NCI-H2196 treated with DMSO at 0.1 percent for 48 hours (cell line): ENCODE results near the gene SLC35E2B.
A peak's percentile ranks its signal among the peaks of the same experiment; 100 is the strongest.

Experiments
- DNase-seq: peaks from one replicate; lab custom pipeline; 2025; ENCODE audit not compliant: unreplicated experiment; lab: John Stamatoyannopoulos, UW

The SLC35E2B gene

DNA sequence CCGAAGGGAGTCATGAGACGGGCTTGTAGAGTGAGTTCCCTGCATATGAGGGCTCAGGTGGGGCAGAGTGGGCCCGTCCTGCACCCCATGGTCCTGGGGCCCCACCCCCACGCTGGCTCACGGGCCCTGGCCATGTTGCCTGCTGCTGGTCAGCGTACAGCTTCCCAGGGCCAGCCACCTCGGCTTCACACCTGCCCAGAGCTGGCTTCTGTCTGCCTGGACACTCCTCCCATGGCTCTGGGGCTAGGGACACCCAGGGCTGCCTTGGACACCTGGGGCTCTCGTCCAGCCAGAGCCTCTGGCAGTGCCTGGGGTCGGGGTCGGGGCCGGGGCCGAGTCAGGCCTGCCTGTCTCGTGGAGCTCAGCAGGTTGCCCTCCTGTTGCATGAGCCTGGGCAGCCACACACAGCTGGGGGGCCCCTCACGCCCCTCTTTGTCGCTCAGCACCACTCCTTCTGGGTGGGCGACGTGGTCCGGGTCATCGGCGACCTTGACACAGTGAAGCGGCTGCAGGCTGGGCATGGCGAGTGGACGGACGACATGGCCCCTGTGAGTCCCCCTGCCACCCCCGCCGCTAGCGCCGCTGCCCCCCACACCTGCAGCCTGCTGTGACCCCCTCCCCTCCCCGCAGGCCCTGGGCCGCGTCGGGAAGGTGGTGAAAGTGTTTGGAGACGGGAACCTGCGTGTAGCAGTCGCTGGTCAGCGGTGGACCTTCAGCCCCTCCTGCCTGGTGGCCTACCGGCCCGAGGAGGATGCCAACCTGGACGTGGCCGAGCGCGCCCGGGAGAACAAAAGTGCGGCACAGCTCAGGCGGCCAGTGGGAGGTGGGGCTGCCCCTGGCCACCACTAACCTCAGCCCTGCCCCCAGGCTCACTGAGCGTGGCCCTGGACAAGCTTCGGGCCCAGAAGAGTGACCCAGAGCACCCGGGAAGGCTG is 66.1 kb downstream of the SLC35E2B start:
- DNase-seq: no peak

- DNase-seq: no peak
Observed at GRCh38 chr1:1625824-1626206, 66.8 kb downstream of the SLC35E2B start.

DNA sequence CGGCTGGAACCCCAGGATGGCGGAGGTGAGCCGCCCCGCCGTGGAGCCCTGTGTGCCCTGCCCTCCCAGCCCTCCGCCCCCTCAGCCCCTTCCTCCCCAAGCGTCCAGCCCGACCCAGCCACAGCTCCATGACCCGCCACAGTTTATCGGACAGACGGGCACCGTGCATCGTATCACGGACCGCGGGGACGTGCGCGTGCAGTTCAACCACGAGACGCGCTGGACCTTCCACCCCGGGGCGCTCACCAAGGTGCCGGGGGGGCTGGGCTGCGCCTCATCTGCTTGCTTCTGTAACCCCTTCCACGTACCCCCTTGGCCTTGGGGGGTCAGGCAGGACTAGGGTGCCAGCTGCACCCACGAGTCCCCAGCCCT is 67.2 kb downstream of the SLC35E2B start:
- no peak for DNase-seq

GRCh38 chr1:1624443-1625403 is 67.9 kb downstream of the SLC35E2B start:
- no peak for DNase-seq

DNA sequence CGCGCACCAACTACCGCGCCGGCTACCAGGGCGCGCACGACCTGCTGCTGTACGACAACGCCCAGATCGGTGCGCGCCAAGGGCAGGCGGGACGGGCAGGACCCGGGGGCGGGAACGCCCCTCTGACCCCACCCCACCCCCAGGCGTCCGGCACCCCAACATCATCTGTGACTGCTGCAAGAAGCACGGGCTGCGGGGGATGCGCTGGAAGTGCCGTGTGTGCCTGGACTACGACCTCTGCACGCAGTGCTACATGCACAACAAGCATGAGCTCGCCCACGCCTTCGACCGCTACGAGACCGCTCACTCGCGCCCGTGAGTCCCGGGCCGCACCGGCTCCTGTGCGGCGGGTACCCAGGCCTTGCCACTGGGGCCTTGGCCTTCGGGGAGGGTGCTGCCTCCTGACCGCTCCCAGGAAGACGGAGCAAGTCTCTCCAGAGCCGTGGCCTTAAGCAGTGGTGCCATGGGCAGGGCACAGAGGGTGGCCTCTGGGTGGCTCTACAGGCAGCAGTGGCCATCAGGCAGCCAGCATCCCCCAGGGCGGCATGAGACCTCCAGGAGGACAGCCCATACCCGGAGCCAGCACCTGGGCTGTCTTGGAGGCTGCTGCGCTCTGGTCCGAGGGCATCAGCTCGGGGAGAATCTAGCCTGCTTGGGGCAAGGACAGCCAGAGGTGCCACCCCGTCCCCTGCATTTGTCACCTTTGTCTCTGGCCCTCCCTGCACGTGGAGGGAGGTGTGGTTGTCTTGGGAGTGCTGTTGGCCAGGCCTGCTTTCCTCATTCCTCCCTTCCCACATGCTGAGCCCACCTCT is 68.8 kb downstream of the SLC35E2B start:
- DNase-seq: no peak

DNA sequence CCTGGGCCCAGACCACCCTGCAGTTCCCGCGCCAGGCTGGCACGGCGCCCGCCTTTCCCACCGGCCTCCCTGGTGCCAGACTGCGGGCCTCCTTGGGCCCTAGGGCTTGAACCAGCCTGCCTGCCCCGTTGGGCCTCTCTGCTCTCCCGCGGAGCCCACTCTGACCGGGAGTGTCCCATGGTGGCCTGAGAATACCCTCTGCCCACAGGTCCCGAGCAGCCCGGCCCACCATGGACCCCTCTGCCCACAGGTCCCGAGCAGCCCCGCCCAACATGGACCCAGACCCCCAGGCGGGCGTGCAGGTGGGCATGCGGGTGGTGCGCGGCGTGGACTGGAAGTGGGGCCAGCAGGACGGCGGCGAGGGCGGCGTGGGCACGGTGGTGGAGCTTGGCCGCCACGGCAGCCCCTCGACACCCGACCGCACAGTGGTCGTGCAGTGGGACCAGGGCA is 69.4 kb downstream of the SLC35E2B start:
- no peak for DNase-seq

- no peak for DNase-seq
Observed at GRCh38 chr1:1622788-1623094, 69.9 kb downstream of the SLC35E2B start.

GRCh38 chr1:1622010-1622787 is 70.4 kb downstream of the SLC35E2B start:
- DNase-seq: no peak

GRCh38 chr1:1621173-1622009 is 71.2 kb downstream of the SLC35E2B start:
- no peak for DNase-seq

- DNase-seq: no peak
Observed at GRCh38 chr1:1620433-1621139, 72.0 kb downstream of the SLC35E2B start.

- no peak for DNase-seq
Observed at GRCh38 chr1:1619917-1620361, 72.7 kb downstream of the SLC35E2B start.

- no peak for DNase-seq
Observed at GRCh38 chr1:1618396-1619068, 74.1 kb downstream of the SLC35E2B start.

- no peak for DNase-seq
Observed at GRCh38 chr1:1617925-1618324, 74.7 kb downstream of the SLC35E2B start.

DNA sequence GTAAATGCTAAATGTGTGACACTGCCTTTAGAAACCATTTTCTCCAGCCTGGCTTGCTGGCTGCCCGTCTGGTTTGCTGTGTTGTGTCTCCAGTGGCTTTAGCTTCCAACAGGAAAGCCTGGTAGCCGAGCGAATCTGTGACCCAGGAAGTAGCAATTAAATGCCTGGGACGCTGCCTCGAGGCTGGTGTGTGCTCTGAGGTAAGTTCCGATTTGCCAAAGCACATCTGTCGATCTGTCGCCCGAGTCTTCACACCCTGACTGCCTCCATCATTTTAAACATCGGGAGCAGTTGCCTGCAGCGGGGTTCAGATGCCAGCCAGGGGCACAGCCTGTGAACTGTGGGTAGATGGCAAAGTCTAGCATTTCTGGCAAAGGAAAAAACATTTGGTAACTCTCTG is 75.1 kb downstream of the SLC35E2B start:
- no peak for DNase-seq

DNA sequence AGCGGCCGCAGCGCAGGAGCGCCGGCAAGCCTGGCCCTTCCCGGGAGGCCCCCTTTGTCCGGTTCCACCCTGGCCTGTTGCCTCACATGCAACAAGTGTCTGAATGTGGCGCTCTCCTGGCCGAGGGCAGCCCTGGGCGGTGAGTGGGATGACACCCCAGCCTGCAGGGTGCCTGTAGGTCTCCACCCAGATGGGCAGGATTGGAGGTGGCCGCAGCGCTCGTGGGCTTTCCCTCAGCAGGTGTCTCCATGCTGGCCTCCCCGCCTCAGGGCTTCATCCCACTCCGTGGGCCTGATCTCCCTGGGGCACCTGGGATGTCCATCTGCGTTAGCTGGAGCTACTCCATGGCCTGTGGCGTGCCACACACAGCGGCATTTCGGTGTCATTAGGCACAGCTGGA is 75.8 kb downstream of the SLC35E2B start:
- DNase-seq: no peak

DNA sequence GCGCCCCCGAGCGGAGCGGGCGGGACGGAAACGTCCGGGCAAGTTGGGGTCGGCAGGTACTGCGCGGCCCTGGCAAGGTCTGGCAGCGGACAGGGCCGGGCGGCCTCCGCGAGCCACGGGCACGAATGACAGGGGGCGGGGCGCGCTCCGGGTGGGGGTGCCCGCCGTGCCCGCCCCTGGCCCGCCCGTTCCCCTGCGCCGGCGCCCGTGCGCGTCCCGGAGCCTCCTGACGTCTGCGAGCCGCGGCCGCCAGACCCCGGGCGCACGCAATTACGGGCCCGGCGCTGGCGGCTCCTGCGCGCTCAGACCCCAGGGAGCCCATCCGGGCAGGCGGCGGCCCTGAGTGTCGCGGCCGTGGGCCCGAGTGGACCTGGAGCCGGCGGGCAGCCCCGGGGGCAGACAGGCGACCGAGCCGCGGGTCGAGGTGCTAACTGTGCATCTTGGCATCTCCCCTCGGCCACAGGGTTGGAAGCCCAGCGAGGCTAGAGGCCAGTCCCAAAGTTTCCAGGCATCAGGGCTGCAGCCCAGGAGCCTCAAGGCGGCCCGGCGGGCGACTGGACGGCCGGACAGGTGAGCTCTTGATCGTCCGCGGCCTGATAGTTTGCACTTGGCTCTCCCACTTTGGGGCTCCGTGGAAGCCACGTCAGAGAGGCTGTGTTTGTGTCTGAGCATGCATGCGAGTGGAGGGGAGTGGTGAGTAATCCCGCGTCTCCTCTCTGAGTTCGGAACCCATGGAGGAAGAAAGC is 76.4 kb downstream of the SLC35E2B start:
- DNase-seq: no peak

DNA sequence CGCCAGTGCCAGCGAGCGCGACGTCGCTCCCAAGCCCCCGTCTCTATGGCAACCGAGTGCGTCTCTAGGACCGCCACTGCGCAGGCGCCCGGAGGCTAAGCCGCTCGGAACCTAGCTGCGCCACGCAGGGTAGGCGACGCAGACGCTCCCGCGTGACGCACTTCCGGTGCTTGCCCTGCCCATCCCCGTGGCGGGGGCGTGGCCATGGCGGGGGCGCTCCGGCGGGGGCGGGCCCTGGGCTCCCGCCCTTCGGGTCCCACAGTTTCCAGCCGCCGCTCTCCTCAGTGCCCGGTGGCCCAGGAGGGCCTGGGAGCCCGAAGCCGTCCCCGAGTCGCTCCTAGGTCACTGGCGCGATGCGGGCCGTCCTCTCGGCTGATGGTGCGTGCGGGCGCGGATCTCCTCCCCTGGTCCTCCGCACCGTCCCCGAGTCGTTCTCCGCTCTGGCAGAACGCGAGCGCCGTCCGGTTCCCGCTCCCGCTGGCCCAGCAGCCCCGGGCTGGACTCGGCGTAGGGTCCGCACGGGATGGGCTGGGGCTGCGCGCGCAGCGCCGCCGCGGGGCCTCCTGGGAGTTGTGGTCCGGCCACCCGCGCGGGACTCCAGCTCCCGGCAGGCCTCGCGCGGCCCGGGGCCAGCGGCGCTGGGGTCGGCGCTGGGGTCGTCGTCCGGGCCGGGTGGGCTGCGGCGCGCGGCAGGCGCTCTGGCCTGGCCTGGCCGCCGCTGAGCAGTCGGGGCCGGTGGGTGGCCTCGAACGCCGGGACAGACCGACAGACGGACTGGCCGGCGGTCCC is 77.1 kb downstream of the SLC35E2B start, which contains the start of gene MIB2:
MIB2 (plus strand) TSS at position 245 of the 789 bp plus-strand sequence. CDS start 7,953 bp downstream, outside the sequence.
- DNase-seq: peak; percentile 95
